GM19025 (cell line): ENCODE results near the gene KCNMA1.
"Not testable (repeated sequence)": the region's sequence is repeated elsewhere in the genome, so short reads cannot be mapped to it uniquely, and the experiment has no call there.

Source experiments
- ATAC-seq: cut with Tn5 transposase; IDR thresholded peaks from one replicate; pipeline ENCODE4 v1.9.1; 2021; ENCODE audit warnings: mild to moderate bottlenecking, low read depth, moderate library complexity; ENCODE audit not compliant: unreplicated experiment

KCNMA1 gene

DNA sequence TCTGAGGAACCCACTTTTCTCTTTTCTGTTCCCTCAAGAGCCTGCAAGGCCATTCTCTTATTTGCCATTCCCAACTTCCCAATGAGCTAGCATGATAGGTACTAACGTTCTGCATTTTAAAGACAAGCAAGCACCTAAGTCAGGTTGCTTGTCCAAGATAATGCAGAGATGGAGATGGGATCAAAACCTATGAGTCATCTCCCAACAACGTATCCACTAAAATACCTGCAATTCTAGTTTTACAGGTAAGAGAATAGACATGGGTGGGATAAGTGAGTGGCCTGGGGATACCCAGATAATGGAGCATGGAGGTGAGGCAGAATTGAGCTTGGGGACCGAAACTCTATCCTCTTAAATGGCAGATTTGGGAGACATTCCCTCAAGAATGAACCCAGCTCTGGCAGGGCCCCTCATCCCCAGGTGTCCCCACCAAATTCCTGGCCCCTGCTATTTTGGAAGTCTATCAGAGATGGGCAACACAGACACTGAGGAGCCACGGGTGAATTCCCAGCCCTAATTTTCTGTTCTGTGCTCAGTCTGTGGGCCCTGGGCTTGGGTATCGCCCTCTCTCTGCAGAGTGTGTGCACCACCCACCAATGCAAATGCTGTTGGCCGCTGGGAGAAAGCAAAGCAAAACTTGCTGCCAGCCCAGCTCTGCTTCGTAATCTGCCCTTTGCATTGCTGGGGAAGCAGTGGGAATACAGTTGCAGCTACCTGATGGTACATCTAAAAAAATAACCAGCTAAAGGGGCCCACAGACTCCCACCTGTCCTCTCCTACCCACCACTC, 98.3 kb downstream of the KCNMA1 start:
- ATAC-seq: no peak

DNA sequence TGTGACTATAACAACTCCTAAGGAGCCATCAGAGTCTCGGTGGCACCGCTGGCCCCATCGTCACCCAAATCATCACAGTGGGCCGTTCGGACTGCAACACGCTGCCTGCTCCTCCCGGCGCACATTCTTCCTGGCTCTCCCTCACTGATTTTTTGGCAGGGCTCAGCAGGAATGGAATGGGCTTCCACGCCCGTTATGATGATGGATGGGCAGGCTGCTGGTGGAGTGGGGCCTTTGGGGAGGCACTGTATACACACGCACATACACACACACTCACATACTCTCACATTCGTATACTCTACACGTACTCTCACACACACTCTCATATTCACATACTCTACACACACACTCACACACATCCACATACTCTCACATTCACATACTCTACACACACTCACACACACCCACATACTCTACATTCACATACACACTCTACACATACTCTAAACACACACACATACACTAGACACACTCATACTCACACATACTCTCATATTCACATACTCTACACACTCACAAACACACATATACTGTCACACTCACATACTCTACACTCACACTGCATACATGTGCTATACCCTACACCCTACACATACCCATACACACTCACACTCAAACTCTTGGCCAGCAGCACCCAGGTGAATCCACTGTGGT, 99.8 kb downstream of the KCNMA1 start:
- ATAC-seq: no peak

DNA sequence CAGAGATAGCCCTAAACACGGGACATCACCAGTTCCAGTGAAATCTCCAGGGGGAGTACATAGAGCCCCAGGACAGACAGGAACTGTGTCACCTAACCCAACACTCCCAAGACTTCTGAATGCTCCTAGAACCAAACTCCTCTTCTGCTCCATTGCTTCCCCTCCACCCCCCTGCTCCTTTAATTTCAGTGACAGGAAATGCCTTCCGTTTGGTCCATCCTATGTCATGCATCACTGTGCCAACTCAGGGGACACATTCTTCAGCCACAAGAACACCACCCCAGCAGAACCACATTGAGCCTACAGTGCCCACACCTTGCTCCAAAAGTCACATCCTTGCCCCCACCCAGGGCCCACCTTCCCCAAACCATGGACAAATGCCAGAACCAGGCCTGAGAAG, 100.5 kb downstream of the KCNMA1 start:
- no peak for ATAC-seq

- no peak for ATAC-seq
Measured at GRCh38 chr10:77533887-77534278, 103.7 kb downstream of the KCNMA1 start.

GRCh38 chr10:77533146-77533886, 104.3 kb downstream of the KCNMA1 start:
- no peak for ATAC-seq

DNA sequence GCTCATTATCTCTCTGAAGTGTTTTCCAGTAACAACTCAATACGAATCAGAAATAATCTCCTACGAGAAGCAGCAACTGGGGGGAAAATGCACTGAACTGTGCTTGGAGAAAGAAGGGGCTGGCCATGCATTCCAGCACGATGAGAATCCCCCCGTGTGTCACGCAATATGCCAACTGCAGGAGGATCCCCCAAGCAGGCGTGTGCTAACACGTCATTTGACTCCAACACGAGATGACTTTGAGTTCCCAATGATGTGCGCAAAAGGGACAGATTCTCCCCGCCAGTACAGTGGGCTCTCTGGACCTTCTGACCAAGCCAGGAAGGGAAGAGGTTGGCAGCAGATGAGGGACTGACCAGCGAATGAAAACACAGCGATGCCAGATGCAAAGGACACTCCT, 105.5 kb downstream of the KCNMA1 start:
- ATAC-seq: no peak

GRCh38 chr10:77531441-77532001, 106.1 kb downstream of the KCNMA1 start:
- no peak for ATAC-seq

GRCh38 chr10:77530011-77530410, 107.6 kb downstream of the KCNMA1 start:
- ATAC-seq: no peak

GRCh38 chr10:77529050-77529576, 108.5 kb downstream of the KCNMA1 start:
- no peak for ATAC-seq

- ATAC-seq: no peak
Measured at GRCh38 chr10:77527839-77528238, 109.8 kb downstream of the KCNMA1 start.

- ATAC-seq: no peak
Measured at GRCh38 chr10:77526868-77527617, 110.6 kb downstream of the KCNMA1 start.

GRCh38 chr10:77524281-77524711, 113.3 kb downstream of the KCNMA1 start:
- no peak for ATAC-seq

- no peak for ATAC-seq
Measured at GRCh38 chr10:77522268-77522809, 115.3 kb downstream of the KCNMA1 start.

- no peak for ATAC-seq
Measured at GRCh38 chr10:77520995-77521394, 116.6 kb downstream of the KCNMA1 start.

GRCh38 chr10:77520290-77520689, 117.3 kb downstream of the KCNMA1 start:
- ATAC-seq: no peak

DNA sequence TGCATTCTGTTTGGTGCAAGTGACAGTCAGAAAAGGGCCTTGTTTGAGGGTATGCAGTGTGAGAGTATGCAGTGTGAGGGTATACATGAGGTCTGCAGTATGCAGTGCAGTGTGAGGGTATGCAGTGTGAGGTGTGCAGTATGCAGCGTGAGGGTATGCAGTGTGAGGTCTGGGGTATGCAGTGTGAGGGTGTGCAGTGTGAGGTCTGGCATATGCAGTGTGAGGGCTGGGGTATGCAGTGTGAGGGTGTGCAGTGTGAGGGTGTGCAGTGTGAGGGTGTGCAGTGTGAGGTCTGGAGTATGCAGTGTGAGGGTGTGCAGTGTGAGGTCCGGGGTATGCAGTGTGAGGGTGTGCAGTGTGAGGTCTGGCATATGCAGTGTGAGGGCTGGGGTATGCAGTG, 117.8 kb downstream of the KCNMA1 start:
- ATAC-seq: not testable (repeated sequence)

DNA sequence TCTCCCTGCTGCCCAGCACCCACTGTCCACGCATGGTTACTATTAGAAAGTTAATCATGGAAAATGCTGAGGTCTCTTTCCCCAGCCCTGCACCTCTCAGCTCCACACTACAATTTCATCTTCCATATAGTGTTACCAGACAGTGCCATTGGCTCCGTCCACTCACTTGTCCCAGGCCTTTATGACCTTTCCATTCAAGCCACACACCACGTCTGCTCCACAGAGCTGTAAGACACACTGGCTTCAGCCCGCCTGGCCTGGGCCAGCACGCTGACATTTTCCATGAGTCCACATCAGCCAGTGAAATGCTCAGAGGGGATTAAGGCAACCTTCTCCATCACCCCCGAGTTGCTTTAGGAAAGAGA, 118.7 kb downstream of the KCNMA1 start:
- ATAC-seq: no peak

DNA sequence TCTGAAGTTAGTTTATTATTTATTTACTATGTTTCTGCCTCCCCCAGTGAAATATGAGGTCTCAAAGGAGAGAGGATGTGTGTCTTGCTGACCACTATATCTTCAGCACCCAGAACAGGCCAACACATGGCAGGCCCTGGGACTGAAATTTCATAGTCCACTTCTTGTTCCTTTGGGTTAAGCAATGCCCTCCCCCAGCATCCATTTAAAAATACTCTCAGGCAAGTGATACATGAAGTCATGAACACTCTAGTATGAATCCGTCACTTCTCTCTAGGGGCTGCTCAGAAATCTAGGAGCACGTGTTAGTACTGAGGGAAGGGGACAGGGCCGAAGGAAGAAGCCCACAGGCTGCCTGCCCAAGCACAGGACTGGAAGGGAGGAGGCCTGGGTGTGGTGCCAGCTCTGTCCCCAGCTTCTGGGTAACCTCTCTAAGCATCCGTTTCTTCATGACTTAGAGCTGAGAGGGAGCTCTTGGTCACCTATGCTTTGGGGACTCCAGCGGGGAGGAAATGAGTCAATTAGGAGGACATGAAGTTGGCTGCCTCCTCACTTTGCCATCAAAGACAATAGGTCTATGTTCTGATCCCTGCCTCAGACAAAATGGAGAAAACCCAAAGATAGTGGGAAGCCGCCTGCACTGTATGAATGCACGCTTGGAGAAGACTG, 119.2 kb downstream of the KCNMA1 start:
- ATAC-seq: no peak

GRCh38 chr10:77516575-77516974, 121.0 kb downstream of the KCNMA1 start:
- no peak for ATAC-seq
